Measurements from ENCODE around the gene PHAF1.

Gene PHAF1

GRCh38 chr16:67170949-67171649 lies 61.4 kb downstream of the PHAF1 start:
- peak overlapping the region; percentile 62 for H3K4me3 ChIP-seq (ENCODE audit: low read depth, low read length)
- TF ChIP-seq CTCF (IDR thresholded peaks at IDR 0.05; ENCODE audit: low read depth, low read length), result no peak
- peaks cover 12% of the 10 kb centered on the region for H3K36me3 ChIP-seq
- H3K27me3 ChIP-seq (ENCODE audit: insufficient read depth, low read depth, severe bottlenecking), result no peaks in the 10 kb centered on the region
- H3K9me3 ChIP-seq (ENCODE audit: severe bottlenecking), result no peaks in the 10 kb centered on the region
- no peak for DNase-seq
- H3K27ac ChIP-seq, result peak overlapping the region; percentile 94

DNA sequence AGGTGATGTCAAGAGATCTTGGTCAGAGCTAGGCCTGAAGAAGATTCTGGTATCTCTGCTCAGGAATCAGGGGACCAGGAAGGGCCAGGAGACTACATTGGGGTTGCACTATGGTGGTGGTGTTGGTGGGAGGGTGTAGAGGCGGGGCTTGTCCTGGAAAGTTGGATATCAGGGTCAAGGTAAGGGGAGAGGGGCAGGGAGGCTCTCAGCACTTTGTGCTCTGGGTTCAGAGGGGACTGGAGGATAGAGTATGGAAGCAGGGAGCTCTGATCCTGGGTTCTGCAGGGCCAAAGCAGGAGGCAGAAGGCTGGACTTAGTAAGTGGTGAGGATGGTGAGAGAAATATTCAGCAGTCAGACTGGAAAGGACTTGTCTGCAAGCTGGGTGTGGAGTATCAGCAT lies 63.6 kb downstream of the PHAF1 start:
- DNase-seq, result no peak
- Histone ChIP-seq H3K4me3 (ENCODE audit: low read depth, low read length) (peak overlapping the region; percentile 55), H3K9me3 (ENCODE audit: severe bottlenecking) (no peaks in the 10 kb centered on the region), H3K27ac (no peak overlapping the region; the same call in 1 of the 2 replicates), H3K36me3 (peaks cover 21% of the 10 kb centered on the region), H3K27me3 (ENCODE audit: insufficient read depth, low read depth, severe bottlenecking) (no peaks in the 10 kb centered on the region)
- no peak for TF ChIP-seq CTCF (IDR thresholded peaks at IDR 0.05; ENCODE audit: low read depth, low read length)

DNA sequence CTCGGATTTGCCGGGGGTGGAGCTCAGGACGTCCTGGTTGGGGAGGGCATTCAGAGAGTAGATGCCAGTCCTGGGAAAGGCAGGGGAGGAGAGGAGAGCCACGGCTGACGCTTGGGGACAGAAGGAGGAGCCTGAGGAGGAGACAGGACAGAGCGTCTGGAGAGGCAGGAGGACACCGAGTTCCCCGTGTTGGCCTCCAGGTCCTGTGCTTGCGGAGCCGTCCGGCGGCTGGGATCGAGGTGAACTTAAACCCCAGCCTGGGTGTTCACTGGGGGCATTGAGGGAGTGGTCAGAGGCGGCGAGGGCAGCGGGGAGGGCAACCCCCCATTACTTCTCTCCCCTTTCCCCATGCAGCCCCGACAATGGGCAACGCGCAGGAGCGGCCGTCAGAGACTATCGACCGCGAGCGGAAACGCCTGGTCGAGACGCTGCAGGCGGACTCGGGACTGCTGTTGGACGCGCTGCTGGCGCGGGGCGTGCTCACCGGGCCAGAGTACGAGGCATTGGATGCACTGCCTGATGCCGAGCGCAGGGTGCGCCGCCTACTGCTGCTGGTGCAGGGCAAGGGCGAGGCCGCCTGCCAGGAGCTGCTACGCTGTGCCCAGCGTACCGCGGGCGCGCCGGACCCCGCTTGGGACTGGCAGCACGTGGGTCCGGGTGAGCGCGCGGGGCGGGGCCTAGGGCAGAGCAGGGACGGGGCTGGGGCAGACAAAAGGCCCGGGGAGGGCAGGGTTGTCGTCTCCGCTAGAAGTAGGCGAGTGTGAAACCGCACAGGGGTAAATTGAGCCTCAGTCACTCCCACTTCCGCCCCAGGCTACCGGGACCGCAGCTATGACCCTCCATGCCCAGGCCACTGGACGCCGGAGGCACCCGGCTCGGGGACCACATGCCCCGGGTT lies 64.3 kb downstream of the PHAF1 start:
- no peaks in the 10 kb centered on the region for H3K9me3 ChIP-seq (ENCODE audit: severe bottlenecking)
- TF ChIP-seq CTCF (IDR thresholded peaks at IDR 0.05; ENCODE audit: low read depth, low read length), result peak; percentile 41; the same call in 1 of the 2 replicates
- H3K4me3 ChIP-seq (ENCODE audit: low read depth, low read length), result peak overlapping the region; percentile 55
- no peaks in the 10 kb centered on the region for H3K27me3 ChIP-seq (ENCODE audit: insufficient read depth, low read depth, severe bottlenecking)
- peak; percentile 75 for DNase-seq
- peak overlapping the region; percentile 72 for H3K27ac ChIP-seq
- H3K36me3 ChIP-seq, result peaks cover 22% of the 10 kb centered on the region

- no peaks in the 10 kb centered on the region for H3K27me3 ChIP-seq (ENCODE audit: insufficient read depth, low read depth, severe bottlenecking)
- DNase-seq, result no peak
- TF ChIP-seq CTCF (IDR thresholded peaks at IDR 0.05; ENCODE audit: low read depth, low read length), result no peak
- H3K4me3 ChIP-seq (ENCODE audit: low read depth, low read length), result peak overlapping the region; percentile 55
- H3K36me3 ChIP-seq, result peaks cover 27% of the 10 kb centered on the region
- peak overlapping the region; percentile 72 for H3K27ac ChIP-seq
- H3K9me3 ChIP-seq (ENCODE audit: severe bottlenecking), result no peaks in the 10 kb centered on the region
These were observed 65.0 kb downstream of the PHAF1 start for GRCh38 chr16:67174706-67175231.

- no peak for TF ChIP-seq CTCF (IDR thresholded peaks at IDR 0.05; ENCODE audit: low read depth, low read length)
- Histone ChIP-seq H3K27ac (no peak overlapping the region), H3K36me3 (peaks cover 35% of the 10 kb centered on the region), H3K9me3 (ENCODE audit: severe bottlenecking) (no peaks in the 10 kb centered on the region), H3K27me3 (ENCODE audit: insufficient read depth, low read depth, severe bottlenecking) (no peaks in the 10 kb centered on the region), H3K4me3 (ENCODE audit: low read depth, low read length) (no peak overlapping the region)
- no peak for DNase-seq
These were observed 66.9 kb downstream of the PHAF1 start for GRCh38 chr16:67176662-67177061.

Measured in WERI-Rb-1 (cell line).